Panc1 (cell line): Measurements from ENCODE around the gene ITGA2. TPM values are rescaled to one million over a fixed set of nuclear protein-coding genes. Genes with fewer than 3 reads are reported as not detected.

Source experiments
- ATAC-seq: fragments of 200-7000 bp; cut with Tn5 transposase; 2 replicates; pipeline ENCODE4 v1.9.1; 2020; ENCODE audit warnings: mild to moderate bottlenecking, moderate library complexity
- BruUV-seq: library from RNA; stranded (reverse); fragments of 400-500 nt; replicated peaks from 2 replicates; lab custom pipeline; 2021; lab: Mats Ljungman, UMichigan
- CTCF ChIA-PET: fragments of 300-600 bp; sonication (Branson Sonifier 250); formaldehyde crosslinking; loops from one replicate; lab custom pipeline; 2022; ENCODE audit warnings: antibody characterized with exemption; lab: Charles Lee
- POLR2A ChIA-PET: fragments of 300-600 bp; sonication (Branson Sonifier 250); formaldehyde crosslinking; loops from one replicate; lab custom pipeline; 2022; ENCODE audit warnings: antibody characterized with exemption; lab: Charles Lee
- DNase-seq: peaks from one replicate; pipeline ENCODE4 v3.0.0-alpha.2; 2010; ENCODE audit warnings: low read depth, low spot score
- H3K27ac ChIP-seq: 2 replicates; pipeline ENCODE4 v1.5.1; 2011; ENCODE audit warnings: mild to moderate bottlenecking, low read length, inconsistent platforms
- H3K27me3 ChIP-seq: fragments of 200-500 bp; sonication (Bioruptor generic); 2 replicates; pipeline ENCODE4 v1.6.0; 2014; ENCODE audit warnings: low read length, inconsistent platforms; ENCODE audit not compliant: control insufficient read depth, insufficient read depth
- H3K36me3 ChIP-seq: fragments of 200-500 bp; sonication (Bioruptor generic); 2 replicates; pipeline ENCODE4 v1.5.1; 2014; ENCODE audit warnings: inconsistent platforms, mild to moderate bottlenecking, low read length, moderate library complexity; ENCODE audit not compliant: control insufficient read depth, insufficient read depth
- H3K4me1 ChIP-seq: 2 replicates; pipeline ENCODE4 v1.5.1; 2011; ENCODE audit warnings: inconsistent platforms, mild to moderate bottlenecking, low read length, moderate library complexity; ENCODE audit not compliant: control insufficient read depth, insufficient read depth
- H3K4me3 ChIP-seq, 2 experiments: 2 replicates each; pipeline ENCODE4 v1.5.1; 2011 to 2012; ENCODE audit warnings: low read depth in 2 of 2, low read length in 2 of 2, mild to moderate bottlenecking in 2 of 2, inconsistent platforms in 1 of 2, moderate library complexity in 1 of 2
- H3K9me3 ChIP-seq: fragments of 200-500 bp; sonication (Bioruptor generic); 2 replicates; pipeline ENCODE4 v1.5.1; 2014; ENCODE audit warnings: low read depth, mild to moderate bottlenecking, inconsistent platforms, low read length, moderate library complexity; ENCODE audit not compliant: control insufficient read depth, insufficient read depth
- TCF7L2 ChIP-seq: IDR thresholded peaks from 2 replicates; pipeline ENCODE4 v1.6.1; 2011; ENCODE audit warnings: mild to moderate bottlenecking, low read depth, low read length, inconsistent platforms
- in situ Hi-C: cut with HindIII; loops from 2 replicates; pipeline ENCODE4 v1.10.0; 2016; ENCODE audit warnings: low sequenced_read_pairs, low pct_unique_long_range_greater_than_20kb
- intact Hi-C: fragments of 100-400 bp; cut with micrococcal nuclease; formaldehyde crosslinking; loops from one replicate; pipeline ENCODE4 v1.10.0; 2022; ENCODE audit not compliant: unreplicated experiment
- total RNA-seq: library from RNA; stranded (reverse); gene quantifications from one replicate; pipeline ENCODE4 v1.2.1, GENCODE V29; 2021; ENCODE audit not compliant: unreplicated experiment

ITGA2 gene
- total RNA-seq, 1 experiment from 2014 or later = 41.8 TPM

DNA sequence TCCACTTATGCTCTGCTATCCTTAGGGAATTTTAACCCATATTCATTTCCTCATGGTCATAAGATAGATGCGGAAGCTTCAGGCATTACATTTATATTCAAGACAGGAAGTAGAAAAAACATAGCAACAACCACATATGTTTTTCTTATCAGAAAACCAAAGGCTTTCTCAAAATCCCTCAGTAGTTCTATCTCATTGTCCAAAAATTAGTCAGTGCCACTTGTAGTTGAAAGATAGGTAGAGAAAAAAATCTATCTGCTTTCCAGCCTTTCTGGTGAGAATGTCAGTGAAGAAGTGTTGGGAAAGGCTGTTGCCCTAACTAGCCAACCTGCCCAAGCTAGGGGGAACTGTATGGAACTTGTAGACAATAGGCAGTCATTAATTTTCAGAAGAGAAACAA lies 143.9 kb downstream of the ITGA2 start:
- no TSS peak for BruUV-seq
- no peak for TF ChIP-seq TCF7L2
- CTCF ChIA-PET = interaction anchor here (0.5 kb wide), 1 partner anchor 100 kb away, joined by 3 read pairs; no protein-coding TSS in a partner anchor

More for the DNA sequence above, 143.9 kb downstream of the ITGA2 start:
- H3K36me3 ChIP-seq = no peaks in the 10 kb centered on the region
- intact Hi-C loops (no loop called here), in situ Hi-C loops (no loop called here)
- H3K9me3 ChIP-seq = no peaks in the 10 kb centered on the region
- DNase-seq (no peak), ATAC-seq (no peak)
- no peak overlapping the region for H3K27ac ChIP-seq
- POLR2A ChIA-PET = no interaction called here
- H3K4me3 ChIP-seq = no peak overlapping the region
- H3K4me1 ChIP-seq = no peaks in the 10 kb centered on the region
- no peaks in the 10 kb centered on the region for H3K27me3 ChIP-seq

Other genes starting within 250 kb of the ITGA2 start
- 1.6 TPM for gene ITGA1, start 201.4 kb upstream of the ITGA2 start, total RNA-seq
- 12.4 TPM for gene PELO, start 201.4 kb upstream of the ITGA2 start, total RNA-seq
- gene MOCS2, start 120.4 kb downstream of the ITGA2 start, total RNA-seq = 39.5 TPM